GM12891 (cell line): ENCODE results near the gene CYP1B1.

Experiments
- DNase-seq: peaks from one replicate; pipeline ENCODE4 v3.0.0; 2011; ENCODE audit warnings: low spot score; ENCODE audit not compliant: insufficient read length
- FAIRE-seq: peaks from 2 replicates; lab custom pipeline; 2011; peaks lifted over from hg19 to GRCh38; lab: Jason Lieb, UNC
- PAX5 ChIP-seq: IDR thresholded peaks from 2 replicates; pipeline ENCODE4 v1.6.1; 2011; ENCODE audit warnings: low read length, moderate library complexity, mild to moderate bottlenecking; ENCODE audit not compliant: insufficient read depth, severe bottlenecking
- POLR2A ChIP-seq: IDR thresholded peaks from 2 replicates; pipeline ENCODE4 v1.6.1; 2011; ENCODE audit warnings: low read depth, low read length, control low read depth
- POLR2AphosphoS5 ChIP-seq: IDR thresholded peaks from 2 replicates; pipeline ENCODE4 v1.6.1; 2011; ENCODE audit warnings: low read depth, low read length, control low read depth
- POU2F2 ChIP-seq: IDR thresholded peaks from 2 replicates; pipeline ENCODE4 v1.6.1; 2011; ENCODE audit warnings: low read depth, mild to moderate bottlenecking, control low read depth, low read length, moderate library complexity
- SPI1 ChIP-seq: IDR thresholded peaks from 2 replicates; pipeline ENCODE4 v1.6.1; 2011; ENCODE audit warnings: low read depth, low read length, control low read depth
- TAF1 ChIP-seq: IDR thresholded peaks from 2 replicates; pipeline ENCODE4 v1.6.1; 2011; ENCODE audit warnings: low read depth, low read length, control low read depth

CYP1B1 gene

GRCh38 chr2:38074764-38075506 lies 1.0 kb downstream of the CYP1B1 start:
- TF ChIP-seq PAX5, result no peak
- no peak for TF ChIP-seq POLR2AphosphoS5
- TF ChIP-seq POLR2A, result no peak
- no peak for TF ChIP-seq SPI1
- no peak for TF ChIP-seq TAF1
- no peak for TF ChIP-seq POU2F2
- FAIRE-seq, result no peak
- DNase-seq, result no peak

- no peak for TF ChIP-seq POU2F2
- no peak for TF ChIP-seq TAF1
- TF ChIP-seq SPI1, result no peak
- no peak for TF ChIP-seq PAX5
- TF ChIP-seq POLR2A, result no peak
- no peak for TF ChIP-seq POLR2AphosphoS5
- DNase-seq, result no peak
- no peak for FAIRE-seq
Observed at GRCh38 chr2:38074058-38074763, 1.7 kb downstream of the CYP1B1 start.

- FAIRE-seq (no peak), DNase-seq (no peak)
- TF ChIP-seq TAF1 (0 out of 2 replicates have a peak, but pooled peaks have one; percentile 15), POLR2AphosphoS5 (no peak)
Observed at GRCh38 chr2:38073211-38074057, 2.5 kb downstream of the CYP1B1 start.

DNA sequence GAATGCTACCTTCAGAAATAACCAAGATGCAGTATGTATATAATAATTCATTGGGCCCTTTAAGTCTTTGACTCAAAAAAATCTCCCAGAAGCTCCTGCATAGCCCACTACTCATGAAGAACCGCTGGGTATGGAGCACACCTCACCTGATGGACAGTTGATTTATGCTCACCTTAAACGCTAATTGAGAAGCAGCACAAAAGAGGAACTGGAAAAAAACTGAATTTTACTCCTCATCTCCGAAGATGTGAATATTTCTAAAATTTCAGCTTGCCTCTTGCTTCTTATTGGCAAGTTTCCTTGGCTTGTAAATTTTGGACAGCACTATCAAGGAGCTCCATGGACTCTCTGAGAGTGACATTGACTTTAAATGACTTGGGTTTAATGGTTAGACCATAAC lies 5.5 kb downstream of the CYP1B1 start:
- DNase-seq, result no peak
- FAIRE-seq, result no peak
- TF ChIP-seq POLR2AphosphoS5 (no peak), SPI1 (peak; percentile 86)

DNA sequence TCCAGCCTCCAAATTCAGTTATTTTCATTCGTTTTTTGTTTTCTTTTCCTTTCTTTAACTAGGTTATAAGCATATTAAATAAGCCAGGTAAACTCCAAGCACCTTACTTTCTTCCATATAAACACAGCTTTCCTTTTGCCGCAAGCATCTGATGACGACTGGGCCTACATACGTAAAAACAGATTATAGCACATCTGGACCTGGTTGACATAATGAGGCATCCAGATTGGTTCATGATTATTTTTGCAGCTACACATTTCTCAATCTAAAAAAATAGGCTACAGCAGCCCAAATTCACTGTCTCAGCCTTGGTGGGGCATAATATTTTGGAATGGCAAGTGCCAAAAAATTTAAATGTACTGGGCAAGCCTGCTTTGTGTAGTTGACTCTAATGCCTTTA lies 7.7 kb downstream of the CYP1B1 start:
- DNase-seq, result no peak
- FAIRE-seq, result no peak
- no peak for TF ChIP-seq POLR2A
- TF ChIP-seq PAX5, result no peak
- TF ChIP-seq TAF1, result no peak
- TF ChIP-seq SPI1, result no peak
- no peak for TF ChIP-seq POU2F2
- TF ChIP-seq POLR2AphosphoS5, result no peak

DNA sequence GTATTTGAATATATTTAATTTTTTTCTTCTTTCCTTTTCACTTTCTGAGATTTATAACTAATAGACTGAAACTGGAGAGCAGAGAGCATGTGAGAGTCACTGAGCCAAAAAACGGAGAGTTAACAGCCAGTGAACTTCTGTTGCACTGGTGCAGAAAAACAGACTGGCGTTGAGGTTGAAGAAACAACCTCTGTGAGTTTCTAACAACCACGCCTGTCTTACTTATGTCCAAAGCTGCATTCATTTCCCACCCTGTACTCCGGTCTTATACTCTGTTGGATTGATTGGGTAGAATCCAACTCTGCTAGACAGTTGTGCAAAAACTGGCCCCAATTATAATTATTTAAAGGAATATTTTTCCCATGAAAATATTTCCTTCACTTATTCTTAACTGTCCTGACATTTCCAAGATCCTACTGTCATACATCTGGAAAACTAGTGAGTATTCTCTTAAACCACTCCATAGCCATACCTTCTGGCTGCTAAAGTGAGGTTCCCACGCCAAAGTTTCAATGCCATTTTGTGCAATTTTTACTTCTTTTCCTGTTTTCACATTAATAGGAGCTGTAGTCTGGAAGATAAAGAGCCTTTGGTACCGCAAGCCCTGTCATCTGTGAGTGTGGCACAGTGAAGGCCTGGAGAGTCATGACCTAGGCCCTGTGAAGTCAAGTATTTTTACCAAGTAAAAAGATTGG lies 9.4 kb downstream of the CYP1B1 start:
- DNase-seq (no peak), FAIRE-seq (peak; percentile 16)
- TF ChIP-seq POLR2AphosphoS5 (0 out of 2 replicates have a peak, but pooled peaks have one; percentile 23), PAX5 (no peak)

- FAIRE-seq, result peak; percentile 9
- TF ChIP-seq TAF1 (no peak), PAX5 (no peak), SPI1 (no peak), POLR2A (peak; percentile 21; the same call in 1 of the 2 replicates), POLR2AphosphoS5 (no peak)
- no peak for DNase-seq
Observed at GRCh38 chr2:38065502-38066135, 10.3 kb downstream of the CYP1B1 start.

- FAIRE-seq, result no peak
- DNase-seq, result no peak
- TF ChIP-seq POLR2A (no peak), POLR2AphosphoS5 (no peak), SPI1 (no peak), POU2F2 (no peak), TAF1 (no peak), PAX5 (no peak)
Observed at GRCh38 chr2:38064801-38065501, 11.0 kb downstream of the CYP1B1 start.
